PC-3 (cell line): ENCODE data around the gene BARX1.

Experiments used
- CTCF ChIP-seq: fragments of 300-600 bp; sonication (generic); conservative IDR thresholded peaks from 2 replicates; pipeline ENCODE4 v1.5.1; 2017; ENCODE audit warnings: antibody characterized with exemption, low read depth, mild to moderate bottlenecking, low read length
- EZH2 ChIP-seq: fragments of 300-600 bp; sonication (generic); IDR thresholded peaks from one replicate; pipeline ENCODE4 v1.6.1; 2017; ENCODE audit warnings: antibody characterized with exemption, mild to moderate bottlenecking, low read length; ENCODE audit not compliant: unreplicated experiment
- EZH2phosphoT487 ChIP-seq: fragments of 300-600 bp; sonication (generic); IDR thresholded peaks from 2 replicates; pipeline ENCODE4 v1.6.1; 2018; ENCODE audit warnings: mild to moderate bottlenecking, antibody characterized with exemption, low read length, borderline replicate concordance

- TF ChIP-seq CTCF, result no peak
- no peak for TF ChIP-seq EZH2phosphoT487
- no peak for TF ChIP-seq EZH2
Measured at GRCh38 chr9:93945400-93946337, 9.5 kb downstream of the BARX1 start.
